Left colon (tissue), 2 donors: ENCODE measurements around the gene GIPC1. TPM values are rescaled to one million over a fixed set of nuclear protein-coding genes. Genes with fewer than 3 reads are reported as not detected.

Source experiments
- microRNA-seq, 2 donors: library from miRNA; unstranded; fragments of <30 nt; microRNA quantifications; one replicate each; pipeline versions ENCODE4 v1.1.0 to v1.2.0, GENCODE V29; 2020
- total RNA-seq, 2 donors: library from RNA; stranded (reverse); fragmentation: NEBNext Ultra II Directional; extraction: Animal tissue kit (Norgen Biotek cat#: 25700); gene quantifications; one replicate each; pipeline ENCODE4 v1.2.1, GENCODE V29; 2021
- donor health status: DM: no; HTN: no; CAD: no.
- donor health status: DM: yes; HTN: yes; CAD: no.

Gene GIPC1
- total RNA-seq, 2 donors from 2014 or later, result 310 to 395 TPM

Small RNAs within 50 kb of the gene (microRNA-seq; reads per million reads assigned to microRNA genes)
- gene MIR639, result 3.2 to 13.6 reads per million in 2 donors

Other genes with a start within 250 kb of the GIPC1 start
- gene ADGRE5, start 114.7 kb downstream of the GIPC1 start, total RNA-seq, result 100 to 1,000 TPM; 147 to 173 TPM
- 10 to 100 TPM; 55.3 to 85.8 TPM for gene DDX39A, start 76.8 kb downstream of the GIPC1 start, total RNA-seq
- 10 to 100 TPM; 29.3 to 49.6 TPM for gene PKN1, start 62.8 kb downstream of the GIPC1 start, total RNA-seq
- under 1 TPM; 0.52 to 0.84 TPM for gene PTGER1, start 20.8 kb downstream of the GIPC1 start, total RNA-seq
- gene DNAJB1, start 22.3 kb upstream of the GIPC1 start, total RNA-seq, result 100 to 1,000 TPM; 122 to 123 TPM
- gene TECR, start 33.5 kb upstream of the GIPC1 start, total RNA-seq, result 100 to 1,000 TPM; 119 to 161 TPM
- 100 to 1,000 TPM; 228 to 299 TPM for gene NDUFB7, start 75.9 kb upstream of the GIPC1 start, total RNA-seq
- gene CLEC17A, start 87.0 kb upstream of the GIPC1 start, total RNA-seq, result under 1 TPM; 0.15 to 0.36 TPM
- not detected for gene ADGRE3, start 178.7 kb upstream of the GIPC1 start, total RNA-seq
- 1 to 10 TPM; 5.3 to 7.3 TPM for gene ZNF333, start 193.9 kb upstream of the GIPC1 start, total RNA-seq